SJCRH30 (cell line): ENCODE results near the gene MPHOSPH6. TPM values are rescaled to one million over a fixed set of nuclear protein-coding genes. Genes with fewer than 3 reads are reported as not detected.
"Not testable (repeated sequence)": the region's sequence is repeated elsewhere in the genome, so short reads cannot be mapped to it uniquely, and the experiment has no call there.

Source experiments
- DNase-seq, 2 experiments: peaks; one replicate each; pipeline ENCODE4 v3.0.0-alpha.2; 2015 to 2020
- H3K27ac ChIP-seq: fragments of 250-450 bp; sonication (Bioruptor Pico); 2 replicates; pipeline ENCODE4 v1.5.1; 2020; ENCODE audit warnings: mild to moderate bottlenecking, moderate library complexity
- H3K27me3 ChIP-seq: fragments of 250-450 bp; sonication (Bioruptor Pico); 2 replicates; pipeline ENCODE4 v1.5.1; 2020; ENCODE audit warnings: mild to moderate bottlenecking, moderate library complexity
- H3K36me3 ChIP-seq: fragments of 250-450 bp; sonication (Bioruptor Pico); 2 replicates; pipeline ENCODE4 v1.5.1; 2020; ENCODE audit warnings: mild to moderate bottlenecking, moderate library complexity
- H3K4me1 ChIP-seq: fragments of 250-450 bp; sonication (Bioruptor Pico); 2 replicates; pipeline ENCODE4 v1.5.1; 2020; ENCODE audit warnings: mild to moderate bottlenecking, moderate library complexity
- H3K4me3 ChIP-seq: fragments of 250-450 bp; sonication (Bioruptor Pico); 2 replicates; pipeline ENCODE4 v1.5.1; 2020; ENCODE audit warnings: mild to moderate bottlenecking, moderate library complexity
- H3K9me3 ChIP-seq: fragments of 250-450 bp; sonication (Bioruptor Pico); replicated peaks from 2 replicates; pipeline ENCODE4 v1.5.1; 2020; ENCODE audit warnings: mild to moderate bottlenecking, moderate library complexity
- total RNA-seq: library from RNA; depleted of rRNA; stranded (reverse); fragments of >200 nt; shearing (Covaris generic); gene quantifications from 2 replicates; pipeline ENCODE4 v1.2.3, GENCODE V29; 2014

Gene MPHOSPH6
- total RNA-seq, 1 experiment from 2014 or later, result 35.5 TPM

DNA sequence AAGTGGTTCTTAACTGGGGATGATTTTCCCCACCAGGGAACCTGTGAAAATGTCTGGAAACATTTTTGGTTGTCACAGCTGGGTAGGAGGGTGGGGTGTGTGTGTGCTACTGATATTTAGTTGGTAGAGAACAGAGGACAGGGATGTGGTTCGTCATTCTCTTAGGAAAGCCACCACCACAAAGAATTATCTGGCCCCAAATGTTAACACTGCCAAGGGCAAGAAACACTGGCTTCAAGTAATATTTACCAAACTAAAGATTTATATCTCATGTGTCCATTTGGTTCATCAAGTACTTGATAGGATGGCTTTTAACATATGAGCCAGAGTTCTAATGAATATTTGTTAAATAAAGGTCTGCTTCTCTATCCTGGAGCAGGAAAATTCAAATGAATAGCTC, 19.5 kb downstream of the MPHOSPH6 start:
- H3K27me3 ChIP-seq, result no peaks in the 10 kb centered on the region
- H3K27ac ChIP-seq, result no peak overlapping the region
- no peaks in the 10 kb centered on the region for H3K9me3 ChIP-seq
- H3K36me3 ChIP-seq, result peaks cover 8% of the 10 kb centered on the region; the same call in 1 of the 2 replicates
- no peaks in the 10 kb centered on the region for H3K4me1 ChIP-seq
- DNase-seq, result no peak
- H3K4me3 ChIP-seq, result no peak overlapping the region

DNA sequence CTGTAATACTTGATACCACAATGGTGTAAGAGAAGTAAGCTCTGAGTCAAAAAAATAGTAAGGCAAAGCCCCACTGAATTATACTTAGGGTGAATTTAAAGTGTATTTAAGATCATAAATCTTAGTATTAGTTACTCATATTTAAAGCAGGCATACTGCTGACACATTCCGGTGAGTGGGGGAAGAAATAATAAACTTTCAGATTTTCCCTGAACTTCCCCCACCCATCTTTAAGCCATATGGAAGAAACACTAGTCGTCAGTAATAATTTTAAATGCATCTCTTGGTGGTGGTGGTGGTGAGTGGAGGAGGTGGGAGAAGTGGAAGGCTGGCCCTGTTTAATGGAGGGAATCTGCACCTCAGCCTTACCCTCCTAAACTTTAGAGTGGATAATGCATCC, 20.5 kb downstream of the MPHOSPH6 start:
- H3K36me3 ChIP-seq, result peaks cover 3% of the 10 kb centered on the region; the same call in 1 of the 2 replicates
- H3K4me3 ChIP-seq, result no peak overlapping the region
- DNase-seq, result no peak
- no peaks in the 10 kb centered on the region for H3K4me1 ChIP-seq
- H3K27ac ChIP-seq, result no peak overlapping the region
- no peaks in the 10 kb centered on the region for H3K27me3 ChIP-seq
- H3K9me3 ChIP-seq, result no peaks in the 10 kb centered on the region

DNA sequence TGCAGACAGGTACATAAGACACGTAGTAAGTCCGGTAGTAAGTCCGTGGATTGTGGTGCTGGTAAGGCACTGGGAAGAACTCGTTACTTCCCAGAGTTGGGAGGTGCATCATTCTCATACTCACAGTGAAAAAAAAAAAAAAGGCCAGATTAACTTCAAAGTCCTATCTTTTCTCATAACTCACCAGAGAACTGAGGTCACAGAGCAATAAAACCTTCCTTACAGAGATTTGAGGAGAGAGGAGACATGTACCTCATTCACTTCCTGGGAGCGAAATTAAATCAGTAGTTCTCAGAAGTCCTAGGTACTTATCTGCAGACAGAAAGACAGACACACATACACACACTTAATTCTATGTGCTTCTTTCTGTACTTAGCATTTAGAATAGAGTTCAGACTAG, 22.5 kb downstream of the MPHOSPH6 start:
- no peak for DNase-seq
- Histone ChIP-seq H3K27me3 (no peaks in the 10 kb centered on the region), H3K9me3 (no peaks in the 10 kb centered on the region), H3K4me3 (no peak overlapping the region), H3K27ac (no peak overlapping the region), H3K4me1 (no peaks in the 10 kb centered on the region), H3K36me3 (peaks cover 3% of the 10 kb centered on the region; the same call in 1 of the 2 replicates)

DNA sequence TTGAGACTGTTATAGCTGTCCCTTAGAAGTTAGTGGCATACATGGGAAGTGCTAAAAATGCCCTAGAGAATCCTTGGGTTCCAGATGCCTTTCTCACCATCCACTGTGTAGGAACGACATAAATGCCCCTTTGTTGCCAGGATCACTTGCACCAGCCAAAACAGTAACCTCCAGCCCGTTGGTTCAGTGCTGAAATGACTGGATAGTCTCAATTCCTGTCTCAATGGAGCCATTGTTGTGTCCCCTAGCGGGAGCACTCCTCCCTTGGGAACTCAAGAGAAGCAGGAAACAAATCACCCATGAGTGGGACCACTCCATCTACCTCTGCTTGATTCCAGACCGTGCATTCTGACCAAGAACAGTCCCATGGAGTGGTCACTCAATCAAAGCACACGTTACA, 23.1 kb downstream of the MPHOSPH6 start:
- Histone ChIP-seq H3K9me3 (no peaks in the 10 kb centered on the region), H3K27ac (no peak overlapping the region), H3K36me3 (peaks cover 3% of the 10 kb centered on the region; the same call in 1 of the 2 replicates), H3K4me1 (no peaks in the 10 kb centered on the region), H3K4me3 (no peak overlapping the region), H3K27me3 (no peaks in the 10 kb centered on the region)
- no peak for DNase-seq

DNA sequence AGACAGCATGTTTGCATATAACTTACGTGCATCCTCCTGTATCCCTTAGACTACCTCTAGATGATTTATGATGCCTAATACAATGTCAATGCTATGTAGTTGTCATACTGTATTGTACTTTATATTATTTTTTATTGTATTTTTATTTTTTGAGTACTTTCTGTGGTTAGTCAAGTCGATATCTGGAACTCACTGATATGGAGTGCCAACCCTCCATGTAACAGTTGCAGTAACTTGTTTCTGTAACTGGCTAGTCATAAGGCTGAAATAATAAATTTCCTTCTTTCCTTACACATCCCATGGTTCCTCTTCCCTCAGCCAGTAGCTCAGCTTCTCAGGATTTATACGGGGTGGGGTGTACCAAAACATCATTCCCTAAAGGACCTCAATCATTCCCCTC, 23.5 kb downstream of the MPHOSPH6 start:
- H3K27ac ChIP-seq, result no peak overlapping the region
- peaks cover 3% of the 10 kb centered on the region; the same call in 1 of the 2 replicates for H3K36me3 ChIP-seq
- H3K9me3 ChIP-seq, result no peaks in the 10 kb centered on the region
- no peaks in the 10 kb centered on the region for H3K4me1 ChIP-seq
- DNase-seq, result no peak
- H3K4me3 ChIP-seq, result no peak overlapping the region
- no peaks in the 10 kb centered on the region for H3K27me3 ChIP-seq

DNA sequence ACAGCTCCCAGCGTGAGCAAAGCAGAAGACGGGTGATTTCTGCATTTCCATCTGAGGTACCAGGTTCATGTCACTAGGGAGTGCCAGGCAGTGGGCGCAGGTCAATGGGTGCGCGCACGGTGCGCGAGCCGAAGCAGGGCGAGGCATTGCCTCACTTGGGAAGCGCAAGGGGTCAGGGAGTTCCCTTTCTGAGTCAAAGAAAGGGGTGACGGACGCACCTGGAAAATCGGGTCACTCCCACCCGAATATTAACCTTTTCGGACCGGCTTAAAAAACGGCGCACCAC, 30.8 kb downstream of the MPHOSPH6 start:
- H3K27ac ChIP-seq, H3K4me3 ChIP-seq, H3K9me3 ChIP-seq, H3K4me1 ChIP-seq, DNase-seq, H3K36me3 ChIP-seq, H3K27me3 ChIP-seq: not testable (repeated sequence)

DNA sequence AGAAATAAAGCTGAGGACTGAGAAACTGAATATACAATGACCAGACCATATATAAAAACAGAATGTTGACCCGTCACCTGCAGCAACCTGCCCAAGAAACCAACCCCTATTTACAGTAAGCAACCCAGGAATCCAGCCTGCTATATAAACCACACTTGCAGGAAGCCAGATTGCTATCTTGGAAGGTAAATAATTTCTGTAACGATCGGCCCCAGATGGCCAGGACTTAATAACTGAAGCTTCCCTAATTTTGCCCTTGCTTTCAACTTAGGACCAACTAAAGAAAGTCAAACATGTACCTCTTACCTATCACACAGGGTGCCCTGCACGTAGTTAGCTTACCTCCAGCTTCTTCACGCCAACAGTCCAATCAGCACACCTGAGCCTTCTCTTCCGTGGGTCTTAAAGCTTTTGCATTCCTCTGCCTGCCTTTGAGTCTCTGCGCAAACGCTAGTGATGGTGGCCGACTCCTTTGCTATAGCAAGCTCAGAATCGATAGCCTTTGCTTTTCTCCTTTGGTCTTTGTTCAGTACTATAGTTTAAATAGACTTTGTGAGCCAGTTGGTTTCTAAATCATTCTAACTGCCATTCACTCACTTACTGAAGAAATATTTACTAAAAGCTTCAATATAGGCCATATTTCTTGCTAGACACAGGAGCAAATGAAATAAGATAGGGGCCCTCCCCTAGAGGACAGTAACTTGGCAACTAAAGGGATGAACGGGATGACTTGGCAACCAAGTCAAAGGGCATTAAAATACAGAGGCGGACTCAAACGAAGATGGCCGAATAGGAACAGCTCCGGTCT, 31.3 kb downstream of the MPHOSPH6 start:
- H3K27ac ChIP-seq, result no peak overlapping the region
- DNase-seq, result no peak
- H3K4me3 ChIP-seq, result no peak overlapping the region
- H3K4me1 ChIP-seq, result no peaks in the 10 kb centered on the region
- H3K9me3 ChIP-seq, result no peaks in the 10 kb centered on the region
- no peaks in the 10 kb centered on the region for H3K27me3 ChIP-seq
- no peaks in the 10 kb centered on the region for H3K36me3 ChIP-seq

DNA sequence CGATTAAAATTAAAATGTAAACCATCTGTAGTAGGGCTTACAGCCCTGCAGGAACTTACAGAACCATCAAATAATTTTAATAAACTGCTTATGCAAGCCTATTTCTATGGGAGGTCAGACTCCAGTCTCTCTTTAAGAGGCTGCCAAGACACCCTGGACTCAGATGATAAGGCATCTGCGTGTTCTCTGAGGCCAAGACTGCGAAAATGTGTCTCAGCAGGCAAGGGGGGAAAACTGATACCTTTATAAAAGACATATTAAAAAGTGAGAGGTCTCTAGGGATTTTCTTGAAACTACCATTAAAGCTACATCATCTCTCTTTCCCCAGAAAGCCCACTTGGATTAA, 32.2 kb downstream of the MPHOSPH6 start:
- no peaks in the 10 kb centered on the region for H3K27me3 ChIP-seq
- H3K4me3 ChIP-seq, result no peak overlapping the region
- DNase-seq, result no peak
- H3K9me3 ChIP-seq, result no peaks in the 10 kb centered on the region
- no peaks in the 10 kb centered on the region for H3K36me3 ChIP-seq
- no peak overlapping the region for H3K27ac ChIP-seq
- H3K4me1 ChIP-seq, result no peaks in the 10 kb centered on the region

DNA sequence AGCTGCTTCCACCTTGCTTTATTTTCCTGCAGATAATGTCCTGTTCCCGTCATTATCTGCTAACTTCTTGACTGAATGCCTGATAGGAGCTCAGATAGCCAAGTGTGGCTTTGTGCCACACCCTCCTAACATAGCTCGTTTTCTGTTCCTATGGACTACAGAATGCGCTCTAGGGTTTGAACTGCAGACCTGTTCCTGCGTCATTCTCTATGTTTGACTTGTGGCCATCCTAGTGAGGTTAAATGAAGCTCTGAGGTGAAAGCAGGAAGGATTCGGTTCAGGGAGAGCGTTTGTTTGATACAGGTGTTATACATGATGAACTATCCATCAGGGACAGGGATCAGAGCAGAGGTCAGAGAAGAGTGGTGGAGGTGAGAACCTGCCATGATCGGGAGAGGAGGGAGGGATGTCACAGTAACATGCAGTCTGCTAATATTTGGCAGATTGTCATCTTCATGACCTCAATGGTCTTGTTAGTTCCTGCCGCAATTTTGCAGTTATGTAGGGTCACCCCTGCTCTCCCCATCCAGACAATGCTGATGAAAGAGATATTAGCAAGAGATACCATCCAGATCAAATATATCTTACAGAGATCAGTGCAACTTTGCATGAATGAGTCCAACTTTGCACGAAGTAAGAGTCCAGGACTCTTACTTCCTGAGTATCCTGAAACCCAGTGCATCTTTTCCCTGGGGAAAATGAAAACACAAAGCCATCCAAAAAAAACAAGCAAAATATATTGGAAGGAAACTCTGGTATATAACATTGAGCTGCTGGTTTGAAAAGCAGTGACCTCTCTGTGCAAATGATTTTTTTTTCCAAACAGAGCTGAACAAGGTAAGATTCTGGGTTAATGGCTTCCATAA, 32.8 kb downstream of the MPHOSPH6 start:
- DNase-seq, result no peak
- no peaks in the 10 kb centered on the region for H3K27me3 ChIP-seq
- no peak overlapping the region for H3K27ac ChIP-seq
- no peaks in the 10 kb centered on the region for H3K36me3 ChIP-seq
- no peaks in the 10 kb centered on the region for H3K9me3 ChIP-seq
- H3K4me1 ChIP-seq, result no peaks in the 10 kb centered on the region
- no peak overlapping the region for H3K4me3 ChIP-seq

DNA sequence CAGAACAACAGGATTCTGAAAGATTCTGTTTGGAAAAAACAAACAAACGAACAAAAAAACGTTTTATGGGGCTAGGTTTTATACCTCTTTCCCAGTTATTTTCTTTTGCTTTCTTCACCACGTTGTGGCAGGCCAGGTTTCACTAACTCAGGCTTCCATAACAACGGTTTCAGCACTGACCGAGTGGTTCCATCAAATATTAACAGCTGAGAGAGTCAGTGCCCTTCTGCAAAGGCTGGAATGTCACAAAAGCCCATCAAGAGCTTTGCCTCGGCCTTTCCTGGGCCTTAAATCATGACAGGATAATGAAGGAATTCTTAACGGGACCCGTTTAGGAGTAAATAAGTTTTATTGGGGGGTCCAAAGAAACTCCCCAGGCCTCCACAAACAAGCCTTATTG, 34.2 kb downstream of the MPHOSPH6 start:
- no peak overlapping the region for H3K27ac ChIP-seq
- no peak for DNase-seq
- H3K36me3 ChIP-seq, result no peaks in the 10 kb centered on the region
- H3K4me1 ChIP-seq, result no peaks in the 10 kb centered on the region
- H3K4me3 ChIP-seq, result no peak overlapping the region
- H3K9me3 ChIP-seq, result no peaks in the 10 kb centered on the region
- no peaks in the 10 kb centered on the region for H3K27me3 ChIP-seq

DNA sequence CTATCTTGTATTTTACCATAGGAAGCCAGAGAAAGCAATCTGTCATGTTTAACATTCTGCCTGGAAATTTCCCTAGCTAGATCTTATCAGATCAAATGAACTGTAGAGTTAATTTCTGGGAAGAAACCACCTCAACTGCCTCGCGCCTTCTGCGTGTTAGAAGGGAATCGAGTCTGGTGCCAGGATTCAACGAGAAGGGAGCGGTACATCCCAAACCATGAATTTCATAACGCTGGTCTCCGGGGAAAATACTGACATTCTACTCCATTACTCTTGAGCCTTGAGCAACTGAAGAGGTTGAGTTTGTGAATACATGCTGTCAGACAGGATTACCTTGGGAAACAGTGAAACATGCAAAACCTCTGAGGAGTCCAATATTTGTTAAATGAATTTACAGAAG, 35.2 kb downstream of the MPHOSPH6 start:
- H3K27me3 ChIP-seq, result no peaks in the 10 kb centered on the region
- no peak overlapping the region for H3K27ac ChIP-seq
- H3K9me3 ChIP-seq, result no peaks in the 10 kb centered on the region
- H3K36me3 ChIP-seq, result no peaks in the 10 kb centered on the region
- DNase-seq, result no peak
- H3K4me1 ChIP-seq, result no peaks in the 10 kb centered on the region
- H3K4me3 ChIP-seq, result no peak overlapping the region

DNA sequence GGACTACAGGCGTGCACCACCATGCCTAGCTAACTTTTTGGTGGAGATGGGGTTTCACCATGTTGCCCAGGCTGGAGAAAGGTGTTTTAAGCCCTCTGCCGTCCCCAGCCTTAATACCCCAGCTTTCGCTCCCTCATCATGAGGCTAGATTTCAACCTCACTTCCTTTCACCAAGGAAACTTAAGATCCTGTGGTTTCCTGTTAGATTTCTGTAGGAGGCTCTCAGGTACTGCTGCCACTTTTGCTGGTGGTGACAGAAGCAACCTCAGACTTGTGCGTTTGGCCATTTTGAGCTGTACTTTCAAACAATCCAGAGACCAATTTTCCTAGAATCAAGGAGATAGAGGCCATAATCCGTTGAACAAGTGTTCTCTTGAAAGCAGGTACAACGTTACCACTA, 36.2 kb downstream of the MPHOSPH6 start:
- DNase-seq, result no peak
- Histone ChIP-seq H3K36me3 (no peaks in the 10 kb centered on the region), H3K4me1 (no peaks in the 10 kb centered on the region), H3K9me3 (no peaks in the 10 kb centered on the region), H3K27ac (no peak overlapping the region), H3K27me3 (no peaks in the 10 kb centered on the region), H3K4me3 (no peak overlapping the region)

DNA sequence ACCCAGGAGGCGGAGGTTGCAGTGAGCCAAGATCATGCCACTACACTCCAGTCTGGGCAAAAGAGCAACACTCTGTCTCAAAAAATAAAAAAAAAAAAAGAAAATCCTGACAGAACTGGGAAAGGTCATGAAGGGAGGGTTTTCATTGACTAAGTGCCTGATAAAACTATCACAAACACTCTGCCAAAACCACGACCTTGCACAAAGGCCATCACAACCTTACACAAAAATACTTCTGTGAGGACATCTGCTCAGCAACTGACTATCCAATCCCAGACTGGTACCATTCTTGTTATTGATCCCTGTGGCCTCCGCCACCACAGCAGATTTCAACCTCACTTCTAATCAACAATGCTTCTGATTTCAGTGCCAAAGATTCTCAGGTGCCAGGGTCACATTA, 40.1 kb downstream of the MPHOSPH6 start:
- DNase-seq, result no peak
- no peak overlapping the region for H3K27ac ChIP-seq
- H3K9me3 ChIP-seq, result no peaks in the 10 kb centered on the region
- H3K4me3 ChIP-seq, result no peak overlapping the region
- H3K36me3 ChIP-seq, result no peaks in the 10 kb centered on the region
- no peaks in the 10 kb centered on the region for H3K27me3 ChIP-seq
- no peaks in the 10 kb centered on the region for H3K4me1 ChIP-seq

DNA sequence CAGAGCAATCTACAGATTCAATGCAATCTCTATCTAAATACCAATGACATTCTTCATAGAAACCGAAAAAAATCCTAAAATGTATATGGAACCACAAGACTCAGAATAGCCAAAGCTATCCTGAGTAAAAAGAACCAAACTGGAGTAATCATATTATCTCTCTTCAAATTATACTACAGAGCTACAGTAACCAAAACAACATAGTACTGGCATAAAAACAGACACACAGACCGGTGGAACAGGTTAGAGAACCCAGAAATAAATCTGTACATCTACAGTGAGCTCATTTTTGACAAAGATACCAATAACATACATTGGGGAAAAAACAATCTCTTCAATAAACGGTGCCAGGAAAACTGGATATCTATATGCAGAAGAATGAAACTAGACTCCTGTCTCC, 45.4 kb downstream of the MPHOSPH6 start:
- Histone ChIP-seq H3K27ac (no peak overlapping the region), H3K36me3 (no peaks in the 10 kb centered on the region), H3K4me1 (no peaks in the 10 kb centered on the region), H3K4me3 (no peak overlapping the region), H3K9me3 (no peaks in the 10 kb centered on the region), H3K27me3 (no peaks in the 10 kb centered on the region)
- DNase-seq, result no peak

DNA sequence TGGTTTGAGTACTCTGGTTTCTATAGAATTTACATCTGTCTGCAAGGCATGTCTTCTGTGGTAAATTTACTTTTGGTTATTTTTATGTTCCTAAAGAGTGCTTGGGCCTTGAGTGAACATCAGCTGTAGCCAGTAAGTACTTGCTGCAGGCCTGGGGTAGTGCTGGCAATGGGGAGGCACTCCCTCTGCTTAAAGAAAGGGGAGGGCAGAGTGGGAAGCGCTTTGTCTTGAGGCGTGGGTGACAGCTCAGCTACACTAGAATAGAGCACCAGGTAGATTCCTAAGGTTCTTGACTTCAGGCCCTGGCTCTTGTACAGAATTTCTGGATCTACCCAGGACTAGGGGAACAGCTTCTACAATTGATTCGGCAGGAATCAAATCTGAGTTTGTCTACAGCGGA, 50.6 kb downstream of the MPHOSPH6 start:
- Histone ChIP-seq H3K36me3 (no peaks in the 10 kb centered on the region), H3K4me3 (no peak overlapping the region)

DNA sequence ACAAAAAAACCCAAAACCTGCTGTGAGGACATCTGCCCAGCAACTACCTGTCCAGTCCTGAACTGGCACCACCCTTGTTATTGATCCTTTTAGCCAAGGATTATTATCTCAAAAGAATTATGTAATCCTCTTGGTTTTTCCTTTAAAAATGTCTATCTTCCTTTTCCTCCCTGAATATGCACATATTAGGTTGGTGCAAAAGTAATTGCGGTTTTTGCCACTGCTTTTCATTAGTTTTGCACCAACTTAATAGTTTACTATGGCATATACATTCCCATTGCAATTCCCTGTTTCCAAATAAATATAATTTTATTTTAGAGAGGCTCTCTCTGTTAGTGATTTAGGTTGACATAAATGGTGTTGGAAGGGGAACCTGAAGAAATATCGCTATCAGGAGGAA, 51.3 kb downstream of the MPHOSPH6 start:
- no peaks in the 10 kb centered on the region for H3K27me3 ChIP-seq

More for the DNA sequence above, 50.6 kb downstream of the MPHOSPH6 start:
- DNase-seq, result no peak
- Histone ChIP-seq H3K4me1 (no peaks in the 10 kb centered on the region), H3K9me3 (no peaks in the 10 kb centered on the region), H3K27ac (no peak overlapping the region), H3K27me3 (no peaks in the 10 kb centered on the region)

More for the DNA sequence above, 51.3 kb downstream of the MPHOSPH6 start:
- H3K36me3 ChIP-seq, result no peaks in the 10 kb centered on the region
- no peak for DNase-seq
- no peaks in the 10 kb centered on the region for H3K9me3 ChIP-seq
- H3K4me3 ChIP-seq, result no peak overlapping the region
- H3K27ac ChIP-seq, result no peak overlapping the region
- no peaks in the 10 kb centered on the region for H3K4me1 ChIP-seq
